ENCODE results near the gene SEPTIN5.
A peak's percentile ranks its signal among the peaks of the same experiment; 100 is the strongest.

The SEPTIN5 gene

DNA sequence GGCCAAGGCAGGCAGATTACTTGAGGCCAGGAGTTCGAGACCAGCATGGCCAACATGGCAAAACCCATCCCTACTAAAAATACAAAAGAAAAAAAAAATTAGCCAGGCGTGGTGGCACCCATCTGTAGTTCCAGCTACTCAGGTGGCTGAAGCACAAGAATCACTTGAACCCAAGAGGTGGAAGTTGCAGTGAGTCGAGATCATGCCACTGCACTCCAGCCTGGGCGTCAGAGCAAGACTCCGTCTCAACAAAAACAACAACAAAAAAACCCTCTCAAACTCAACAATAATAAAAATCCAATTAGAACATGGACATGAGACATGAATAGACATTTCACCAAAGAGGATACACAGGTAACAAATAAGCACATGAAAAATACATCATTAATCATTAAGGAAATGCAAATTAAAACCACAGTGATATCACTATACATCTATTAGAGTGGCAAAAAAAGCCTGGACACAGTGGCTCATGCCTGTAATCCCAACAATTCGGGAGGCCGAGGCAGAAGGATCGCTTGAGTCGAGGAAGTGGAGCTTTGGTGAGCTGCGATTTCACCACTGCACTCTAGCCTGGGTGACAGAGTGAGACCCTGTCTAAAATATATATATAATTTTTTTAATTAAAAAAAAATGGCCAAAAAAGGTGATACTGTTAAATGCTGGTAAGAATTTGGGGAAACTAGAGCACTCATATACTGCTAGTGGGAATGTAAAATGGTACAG, 12.7 kb upstream of the SEPTIN5 start:
- no peak overlapping the region for H3K4me3 ChIP-seq (replicated peaks; ENCODE audit: low read depth, low read length)
- no peak for DNase-seq (ENCODE audit: low read depth)
- TF ChIP-seq, protein P1, sequence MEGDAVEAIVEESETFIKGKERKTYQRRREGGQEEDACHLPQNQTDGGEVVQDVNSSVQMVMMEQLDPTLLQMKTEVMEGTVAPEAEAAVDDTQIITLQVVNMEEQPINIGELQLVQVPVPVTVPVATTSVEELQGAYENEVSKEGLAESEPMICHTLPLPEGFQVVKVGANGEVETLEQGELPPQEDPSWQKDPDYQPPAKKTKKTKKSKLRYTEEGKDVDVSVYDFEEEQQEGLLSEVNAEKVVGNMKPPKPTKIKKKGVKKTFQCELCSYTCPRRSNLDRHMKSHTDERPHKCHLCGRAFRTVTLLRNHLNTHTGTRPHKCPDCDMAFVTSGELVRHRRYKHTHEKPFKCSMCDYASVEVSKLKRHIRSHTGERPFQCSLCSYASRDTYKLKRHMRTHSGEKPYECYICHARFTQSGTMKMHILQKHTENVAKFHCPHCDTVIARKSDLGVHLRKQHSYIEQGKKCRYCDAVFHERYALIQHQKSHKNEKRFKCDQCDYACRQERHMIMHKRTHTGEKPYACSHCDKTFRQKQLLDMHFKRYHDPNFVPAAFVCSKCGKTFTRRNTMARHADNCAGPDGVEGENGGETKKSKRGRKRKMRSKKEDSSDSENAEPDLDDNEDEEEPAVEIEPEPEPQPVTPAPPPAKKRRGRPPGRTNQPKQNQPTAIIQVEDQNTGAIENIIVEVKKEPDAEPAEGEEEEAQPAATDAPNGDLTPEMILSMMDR (IDR thresholded peaks at IDR 0.05; ENCODE audit: low read length, missing control alignments) = no peak

DNA sequence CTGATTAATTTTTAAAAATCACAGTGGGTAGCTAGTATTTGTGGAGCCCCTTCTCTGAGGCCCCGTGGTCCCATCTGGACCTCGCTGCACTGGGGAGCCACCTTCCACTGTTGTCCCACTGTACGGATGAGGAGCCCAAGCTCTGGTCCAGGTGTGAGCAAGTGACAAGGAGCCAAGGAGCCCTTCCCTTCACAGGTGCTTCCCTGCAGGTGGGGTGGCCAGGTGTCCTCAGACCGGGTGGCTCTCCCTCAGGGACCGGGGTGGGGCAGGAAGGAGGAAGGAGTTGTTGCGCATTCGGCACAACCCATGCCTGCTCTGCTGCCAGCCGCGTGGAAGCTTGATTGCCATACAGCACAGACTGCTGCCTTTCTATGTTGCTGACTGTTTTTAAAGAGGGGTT, 10.4 kb upstream of the SEPTIN5 start:
- H3K4me3 ChIP-seq (replicated peaks; ENCODE audit: low read depth, low read length) = no peak overlapping the region
- TF ChIP-seq, protein P1 (IDR thresholded peaks at IDR 0.05; ENCODE audit: low read length, missing control alignments) = no peak
- DNase-seq (ENCODE audit: low read depth) = no peak

DNA sequence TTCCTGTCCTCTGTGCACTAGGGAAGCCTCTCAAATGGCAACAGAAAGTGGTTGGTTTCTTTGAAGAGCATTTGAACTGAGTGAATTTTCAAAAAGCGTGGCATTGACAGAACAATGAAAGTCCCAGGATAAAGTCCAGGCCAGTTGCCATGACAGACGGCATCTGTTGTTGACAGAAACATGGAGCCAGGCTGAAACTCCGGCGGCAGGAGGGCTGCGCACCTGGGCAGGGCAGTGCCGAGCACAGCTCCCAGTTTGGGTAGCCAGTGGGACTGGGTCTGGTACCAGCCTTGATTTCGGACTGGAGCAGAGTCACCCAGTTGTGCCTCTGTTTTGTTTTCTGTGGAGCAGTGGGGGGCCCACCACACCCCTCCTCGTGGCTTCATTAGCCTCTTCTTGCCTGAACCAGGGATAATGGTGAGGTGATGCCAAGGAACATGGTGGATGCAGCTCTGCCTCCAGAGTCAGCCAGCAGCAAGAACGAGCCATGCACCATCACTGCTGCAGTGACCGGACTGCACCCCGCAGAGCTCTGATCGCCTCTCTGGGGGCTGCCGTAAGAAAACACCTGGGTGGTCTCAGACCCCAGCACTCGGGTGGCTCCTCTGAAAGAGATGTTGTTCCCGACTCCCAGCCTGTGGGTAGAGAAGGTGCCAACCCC, 9.8 kb upstream of the SEPTIN5 start:
- no peak for DNase-seq (ENCODE audit: low read depth)
- TF ChIP-seq, protein P1 (IDR thresholded peaks at IDR 0.05; ENCODE audit: low read length, missing control alignments) = no peak
- no peak overlapping the region for H3K4me3 ChIP-seq (replicated peaks; ENCODE audit: low read depth, low read length)

DNA sequence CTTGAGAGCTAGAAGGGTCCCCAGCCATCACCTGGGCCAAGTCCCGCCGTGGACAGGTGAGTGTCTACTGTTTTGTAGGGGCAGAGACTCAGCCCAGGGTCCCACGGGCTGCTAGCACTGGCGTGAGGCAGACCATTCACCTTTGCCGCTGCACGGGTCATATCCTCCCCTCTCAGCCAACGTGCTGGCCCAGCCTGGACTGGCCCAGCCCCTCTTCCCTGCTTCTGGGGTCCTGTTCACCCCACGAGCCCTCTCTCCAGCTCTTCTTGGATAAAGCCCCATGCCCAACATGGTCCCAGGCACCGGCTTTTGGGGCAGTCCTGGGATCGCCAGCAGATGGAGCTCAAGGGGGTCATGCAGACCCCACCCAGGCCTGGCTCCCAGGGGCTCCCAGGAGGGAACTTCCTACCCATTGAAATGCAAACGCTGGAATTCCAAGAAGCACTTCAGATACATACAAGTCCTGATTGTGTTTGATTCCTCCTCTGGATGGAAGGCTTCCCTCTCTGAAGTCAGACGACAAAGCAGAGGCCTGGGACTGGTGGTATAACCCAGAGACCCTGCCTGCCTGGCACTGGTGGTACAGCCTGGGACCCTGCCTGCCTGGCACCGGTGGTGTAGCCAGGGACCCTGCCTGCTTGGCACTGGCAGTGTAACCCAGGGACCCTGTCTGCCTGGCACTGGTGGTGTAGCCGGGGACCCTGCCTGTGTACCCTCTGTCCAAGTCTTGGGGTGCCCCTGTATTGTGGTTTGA, 8.9 kb upstream of the SEPTIN5 start:
- no peak for DNase-seq (ENCODE audit: low read depth)
- TF ChIP-seq, protein P1 (IDR thresholded peaks at IDR 0.05; ENCODE audit: low read length, missing control alignments) = peak; percentile 3
- H3K4me3 ChIP-seq (replicated peaks; ENCODE audit: low read depth, low read length) = no peak overlapping the region

DNA sequence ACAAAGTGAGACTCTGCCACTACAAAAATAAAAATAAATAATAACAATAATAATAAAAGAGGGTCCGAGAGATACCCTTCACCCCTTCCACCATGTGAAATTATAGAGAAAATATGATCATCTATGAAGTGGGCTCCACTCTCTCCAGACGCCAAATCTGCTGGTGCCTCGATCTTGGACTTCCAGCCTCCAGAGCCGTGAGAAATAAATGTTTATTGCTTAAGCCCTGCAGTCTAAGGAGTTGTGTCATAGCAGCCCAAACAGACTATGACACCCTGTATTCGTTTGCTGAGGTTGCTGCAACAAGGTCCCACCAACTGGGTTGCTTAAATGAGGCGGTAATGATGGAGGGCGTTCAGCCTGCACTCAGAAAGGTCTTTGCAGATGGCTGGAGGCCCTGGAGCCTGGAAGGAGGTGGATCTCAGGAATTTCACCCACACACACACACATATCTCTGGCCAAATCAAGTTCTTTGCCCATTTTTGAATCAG, 7.6 kb upstream of the SEPTIN5 start:
- DNase-seq (ENCODE audit: low read depth) = no peak
- TF ChIP-seq, protein P1 (IDR thresholded peaks at IDR 0.05; ENCODE audit: low read length, missing control alignments) = no peak
- no peak overlapping the region for H3K4me3 ChIP-seq (replicated peaks; ENCODE audit: low read depth, low read length)

DNA sequence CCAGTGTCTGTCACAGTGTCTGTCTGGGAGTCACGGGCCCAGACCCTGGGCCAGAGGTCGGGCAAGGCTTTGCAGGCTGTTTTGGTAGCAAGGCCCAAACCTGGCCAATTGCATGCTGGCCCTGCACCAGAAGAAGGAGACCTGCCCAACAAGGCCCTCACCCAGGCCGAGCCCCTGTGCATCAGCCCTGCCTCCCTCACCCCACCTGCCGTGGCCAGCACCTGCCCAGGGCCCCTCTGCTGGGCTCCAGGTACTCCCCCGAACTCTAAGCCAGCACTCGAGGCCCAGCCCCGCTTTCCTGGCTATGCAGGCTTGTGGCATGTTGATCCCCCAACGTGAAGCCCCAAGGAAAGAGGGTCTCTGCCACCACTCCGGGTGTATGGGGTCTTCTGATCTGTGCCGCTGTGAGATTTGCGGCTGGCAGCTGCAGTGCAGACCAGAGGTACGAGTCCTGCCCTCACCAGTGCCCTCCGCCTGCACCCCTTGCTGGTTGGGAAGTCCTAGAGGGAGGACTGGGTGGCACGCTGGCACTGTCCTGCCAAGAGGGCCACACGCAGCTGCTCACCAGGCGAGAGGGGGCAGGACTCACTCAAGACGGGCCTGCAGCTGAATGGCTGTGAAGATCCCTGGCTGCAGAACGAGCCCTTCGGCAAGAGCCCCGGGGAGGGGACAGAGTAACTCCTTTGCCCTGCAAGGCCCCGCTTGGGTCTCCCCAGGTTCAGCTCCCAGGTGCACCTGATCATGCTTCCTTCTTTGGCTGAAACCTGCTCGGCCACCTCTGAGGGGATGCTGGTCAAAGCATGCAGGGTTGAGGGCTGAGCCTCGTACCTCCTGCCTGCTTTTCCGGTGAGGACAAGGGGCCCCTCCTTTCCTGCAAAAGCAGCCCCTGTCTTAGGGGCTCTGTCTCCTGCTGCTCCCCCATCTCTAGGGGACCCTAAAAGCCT, 6.7 kb upstream of the SEPTIN5 start:
- no peak overlapping the region for H3K4me3 ChIP-seq (replicated peaks; ENCODE audit: low read depth, low read length)
- DNase-seq (ENCODE audit: low read depth) = no peak

More for the DNA sequence above, 6.7 kb upstream of the SEPTIN5 start:
- TF ChIP-seq, protein P1 (IDR thresholded peaks at IDR 0.05; ENCODE audit: low read length, missing control alignments) = no peak

Data from fibroblast of pulmonary artery (primary cell).